Epithelial cell of proximal tubule (primary cell): ENCODE data around the gene CACNA1C. TPM values are rescaled to one million over a fixed set of nuclear protein-coding genes. Genes with fewer than 3 reads are reported as not detected.

Experiments used
- DNase-seq: peaks from one replicate; pipeline ENCODE4 v3.0.0-alpha.2; 2011; ENCODE audit warnings: low read depth
- H3K4me3 ChIP-seq: 2 replicates; pipeline ENCODE4 v1.5.1; 2011; ENCODE audit warnings: low read depth, mild to moderate bottlenecking, low read length
- CTCF ChIP-seq: conservative IDR thresholded peaks from 2 replicates; pipeline ENCODE4 v1.5.1; 2012; ENCODE audit warnings: low read depth, mild to moderate bottlenecking, low read length
- total RNA-seq: library from RNA; depleted of rRNA; stranded (reverse); fragments of >200 nt; gene quantifications from 2 replicates; pipeline ENCODE4 v1.2.3, GENCODE V29; 2015

CACNA1C gene
- total RNA-seq, 1 donor from 2014 or later = not detected

GRCh38 chr12:2623472-2623871, 570.7 kb downstream of the CACNA1C start:
- no peak for DNase-seq
- no peak for TF ChIP-seq CTCF
- H3K4me3 ChIP-seq = no peak overlapping the region

GRCh38 chr12:2624543-2625288, 571.9 kb downstream of the CACNA1C start:
- peak; percentile 42 for TF ChIP-seq CTCF
- no peak for DNase-seq
- no peak overlapping the region for H3K4me3 ChIP-seq

GRCh38 chr12:2625289-2625612, 572.5 kb downstream of the CACNA1C start:
- no peak overlapping the region for H3K4me3 ChIP-seq
- TF ChIP-seq CTCF = no peak
- DNase-seq = no peak

GRCh38 chr12:2627076-2627834, 574.5 kb downstream of the CACNA1C start:
- DNase-seq = no peak
- TF ChIP-seq CTCF = no peak
- H3K4me3 ChIP-seq = no peak overlapping the region

GRCh38 chr12:2627835-2628191, 575.0 kb downstream of the CACNA1C start:
- DNase-seq = no peak
- no peak overlapping the region for H3K4me3 ChIP-seq
- no peak for TF ChIP-seq CTCF

GRCh38 chr12:2628401-2628800, 575.6 kb downstream of the CACNA1C start:
- TF ChIP-seq CTCF = no peak
- DNase-seq = no peak
- no peak overlapping the region for H3K4me3 ChIP-seq

GRCh38 chr12:2629051-2629450, 576.3 kb downstream of the CACNA1C start:
- H3K4me3 ChIP-seq = no peak overlapping the region
- no peak for DNase-seq
- TF ChIP-seq CTCF = no peak
